Mesenchymal stem cell (in vitro differentiated cells and primary cell): Measurements from ENCODE around the gene DHRS4.

Experiments
- DNase-seq: peaks from one replicate; pipeline ENCODE4 v3.0.0-alpha.2; 2013
- H2AFZ ChIP-seq: one replicate; pipeline ENCODE4 v1.6.1; 2013; ENCODE audit warnings: low read depth, mild to moderate bottlenecking, control low read depth, inconsistent platforms, low read length, moderate library complexity
- H2AK5ac ChIP-seq: 2 replicates; pipeline ENCODE4 v1.6.1; 2013; ENCODE audit warnings: low read length, moderate library complexity, mild to moderate bottlenecking, inconsistent platforms; ENCODE audit not compliant: severe bottlenecking
- H2BK120ac ChIP-seq: one replicate; pipeline ENCODE4 v1.6.1; 2013; ENCODE audit warnings: low read depth, mild to moderate bottlenecking, inconsistent platforms, low read length, moderate library complexity
- H2BK12ac ChIP-seq, 2 experiments: one replicate each; pipeline ENCODE4 v1.6.1; 2013; ENCODE audit warnings: inconsistent platforms in 2 of 2, low read length in 2 of 2, mild to moderate bottlenecking in 2 of 2, moderate library complexity in 2 of 2, control low read depth in 1 of 2
- H2BK15ac ChIP-seq: one replicate; pipeline ENCODE4 v1.6.1; 2013; ENCODE audit warnings: mild to moderate bottlenecking, low read depth, inconsistent platforms; ENCODE audit not compliant: poor library complexity, severe bottlenecking
- H2BK5ac ChIP-seq: 2 replicates; pipeline ENCODE4 v1.6.1; 2013; ENCODE audit warnings: low read depth, mild to moderate bottlenecking, low read length, control low read depth, inconsistent platforms; ENCODE audit not compliant: poor library complexity, severe bottlenecking
- H3K14ac ChIP-seq, 2 experiments: one replicate each; pipeline ENCODE4 v1.6.1; 2013; ENCODE audit warnings: inconsistent platforms in 2 of 2, low read length in 2 of 2, control low read depth in 1 of 2, mild to moderate bottlenecking in 1 of 2, moderate library complexity in 1 of 2
- H3K18ac ChIP-seq, 2 experiments: one replicate each; pipeline ENCODE4 v1.6.1; 2013; ENCODE audit warnings: inconsistent platforms in 2 of 2, low read length in 2 of 2, control low read depth in 1 of 2, low read depth in 1 of 2, mild to moderate bottlenecking in 1 of 2
- H3K23ac ChIP-seq, 2 experiments: one replicate each; pipeline ENCODE4 v1.6.1; 2013; ENCODE audit warnings: inconsistent platforms in 2 of 2, low read length in 2 of 2, mild to moderate bottlenecking in 2 of 2, moderate library complexity in 2 of 2, control low read depth in 1 of 2
- H3K27ac ChIP-seq: 2 replicates; pipeline ENCODE4 v1.5.1; 2013; ENCODE audit warnings: mild to moderate bottlenecking, moderate library complexity, low read length, control low read depth, inconsistent platforms; ENCODE audit not compliant: poor library complexity, severe bottlenecking
- H3K27me3 ChIP-seq, 2 experiments: 2 replicates each; pipeline versions ENCODE4 v1.6.1 to v1.7.0; 2013; ENCODE audit warnings: low read length in 2 of 2, mild to moderate bottlenecking in 2 of 2, moderate library complexity in 2 of 2, control low read depth in 1 of 2, inconsistent platforms in 1 of 2; ENCODE audit not compliant: control insufficient read depth in 1 of 2, insufficient read depth in 1 of 2
- H3K36me3 ChIP-seq, 2 experiments: 2 replicates each; pipeline versions ENCODE4 v1.6.1 to v1.7.0; 2013; ENCODE audit warnings: low read length in 2 of 2, control low read depth in 1 of 2, inconsistent platforms in 1 of 2, low read depth in 1 of 2, mild to moderate bottlenecking in 1 of 2; ENCODE audit not compliant: insufficient read depth in 2 of 2, control insufficient read depth in 1 of 2
- H3K4ac ChIP-seq, 2 experiments: one replicate each; pipeline ENCODE4 v1.6.1; 2013; ENCODE audit warnings: inconsistent platforms in 2 of 2, low read length in 2 of 2, mild to moderate bottlenecking in 2 of 2, moderate library complexity in 2 of 2, control low read depth in 1 of 2, low read depth in 1 of 2
- H3K4me1 ChIP-seq: 2 replicates; pipeline ENCODE4 v1.6.1; 2013; ENCODE audit warnings: low read depth, low read length, control low read depth; ENCODE audit not compliant: control insufficient read depth, insufficient read depth
- H3K4me2 ChIP-seq: 2 replicates; pipeline ENCODE4 v1.6.1; 2013; ENCODE audit warnings: low read length, mild to moderate bottlenecking, inconsistent platforms; ENCODE audit not compliant: poor library complexity, severe bottlenecking
- H3K4me3 ChIP-seq, 2 experiments: 2 replicates each; pipeline versions ENCODE4 v1.5.1 to v1.7.0; 2013; ENCODE audit warnings: low read length in 2 of 2, mild to moderate bottlenecking in 2 of 2, control low read depth in 1 of 2, low read depth in 1 of 2; ENCODE audit not compliant: insufficient read depth in 1 of 2
- H3K79me1 ChIP-seq: replicated peaks from 2 replicates; pipeline ENCODE4 v1.6.1; 2013; ENCODE audit warnings: mild to moderate bottlenecking, control low read depth, low read length, inconsistent platforms; ENCODE audit not compliant: poor library complexity, severe bottlenecking
- H3K9ac ChIP-seq: 2 replicates; pipeline ENCODE4 v1.7.0; 2013; ENCODE audit warnings: mild to moderate bottlenecking, low read length, moderate library complexity
- H3K9me3 ChIP-seq: 2 replicates; pipeline ENCODE4 v1.7.0; 2013; ENCODE audit warnings: mild to moderate bottlenecking, low read length; ENCODE audit not compliant: control insufficient read depth
- H4K8ac ChIP-seq: one replicate; pipeline ENCODE4 v1.6.1; 2013; ENCODE audit warnings: inconsistent platforms, mild to moderate bottlenecking, low read length, moderate library complexity
- H4K91ac ChIP-seq: one replicate; pipeline ENCODE4 v1.6.1; 2013; ENCODE audit warnings: mild to moderate bottlenecking, low read length, inconsistent platforms
- WGBS: methylation state at CpG from one replicate; pipeline ENCODE4 v1.1.7; 2013; ENCODE audit warnings: mixed read lengths; 5-methylcytosine and 5-hydroxymethylcytosine counted together

DHRS4 gene

DNA sequence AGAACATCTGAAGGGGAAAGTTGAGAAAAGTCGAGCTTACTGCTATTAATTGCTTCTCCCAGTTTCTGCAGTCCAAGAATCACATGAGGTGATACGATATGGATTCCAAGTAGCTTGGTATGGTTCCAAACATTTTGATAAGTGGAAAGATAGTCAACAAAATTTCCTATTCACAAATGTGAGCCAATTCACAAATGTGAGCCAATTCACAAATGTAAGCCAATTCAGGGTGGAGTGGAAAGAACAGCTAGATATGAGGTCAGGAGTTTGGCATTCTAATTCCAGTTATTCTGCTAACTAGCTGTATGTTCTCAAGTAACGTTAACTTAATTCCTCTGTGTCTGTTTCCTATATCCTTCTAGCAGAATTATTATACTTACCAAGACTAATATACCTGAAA lies 37.6 kb upstream of the DHRS4 start:
- Histone ChIP-seq H2BK120ac (no peak overlapping the region), H2AK5ac (no peak overlapping the region), H3K14ac (no peak overlapping the region), H3K27ac (no peak overlapping the region), H3K79me1 (no peaks in the 10 kb centered on the region), H2AFZ (no peak overlapping the region), H3K9ac (peak overlapping the region; percentile 69), H3K23ac (no peak overlapping the region), H3K4ac (no peak overlapping the region), H3K9me3 (peaks cover 9% of the 10 kb centered on the region), H2BK5ac (no peak overlapping the region), H2BK15ac (no peak overlapping the region), H2BK12ac (no peak overlapping the region), H3K36me3 (no peaks in the 10 kb centered on the region), H3K4me1 (no peaks in the 10 kb centered on the region), H3K4me2 (no peak overlapping the region), H4K8ac (no peak overlapping the region), H3K27me3 (no peaks in the 10 kb centered on the region), H4K91ac (no peak overlapping the region), H3K18ac (no peak overlapping the region), H3K4me3 (peak overlapping the region in 1 of 2 experiments; percentile 47)
- no peak for DNase-seq
- WGBS: 69% methylated on average over 2 of the region's 3 CpGs

DNA sequence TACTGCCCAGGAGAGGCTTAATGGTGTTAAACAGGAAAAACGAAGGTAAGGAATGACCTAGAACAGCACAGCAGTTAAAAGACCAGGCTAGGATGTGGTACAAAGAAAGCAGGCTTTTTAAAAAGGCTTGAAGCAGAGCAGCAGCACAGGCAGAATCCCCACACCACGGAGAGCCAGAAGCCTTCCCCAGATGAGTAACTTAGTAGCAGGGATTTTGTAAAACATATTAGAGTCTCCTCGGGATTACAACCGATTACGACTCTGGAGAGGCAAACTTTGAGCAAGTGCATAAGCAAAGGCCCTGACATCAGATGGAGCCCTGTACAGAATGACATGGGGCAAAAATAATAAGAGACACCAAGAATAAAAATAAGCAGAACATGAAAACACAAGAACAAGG lies 37.1 kb upstream of the DHRS4 start:
- H3K23ac ChIP-seq: no peak overlapping the region
- H3K4me1 ChIP-seq: no peaks in the 10 kb centered on the region
- no peak overlapping the region for H2AFZ ChIP-seq
- H3K4me2 ChIP-seq: no peak overlapping the region
- no peak overlapping the region for H2BK5ac ChIP-seq
- no peak overlapping the region for H2AK5ac ChIP-seq
- no peak overlapping the region for H3K4ac ChIP-seq
- peak overlapping the region; percentile 69 for H3K9ac ChIP-seq
- peak overlapping the region in 1 of 2 experiments; percentile 47 for H3K4me3 ChIP-seq
- no peaks in the 10 kb centered on the region for H3K27me3 ChIP-seq
- H2BK120ac ChIP-seq: no peak overlapping the region
- H3K14ac ChIP-seq: no peak overlapping the region
- H3K27ac ChIP-seq: no peak overlapping the region
- H2BK15ac ChIP-seq: no peak overlapping the region
- H3K9me3 ChIP-seq: peaks cover 9% of the 10 kb centered on the region
- DNase-seq: no peak
- no peak overlapping the region for H3K18ac ChIP-seq
- no peaks in the 10 kb centered on the region for H3K36me3 ChIP-seq
- no peaks in the 10 kb centered on the region for H3K79me1 ChIP-seq
- H4K91ac ChIP-seq: no peak overlapping the region
- no peak overlapping the region for H4K8ac ChIP-seq
- 63% methylated on average over 5 of the region's 5 CpGs for WGBS
- H2BK12ac ChIP-seq: no peak overlapping the region

DNA sequence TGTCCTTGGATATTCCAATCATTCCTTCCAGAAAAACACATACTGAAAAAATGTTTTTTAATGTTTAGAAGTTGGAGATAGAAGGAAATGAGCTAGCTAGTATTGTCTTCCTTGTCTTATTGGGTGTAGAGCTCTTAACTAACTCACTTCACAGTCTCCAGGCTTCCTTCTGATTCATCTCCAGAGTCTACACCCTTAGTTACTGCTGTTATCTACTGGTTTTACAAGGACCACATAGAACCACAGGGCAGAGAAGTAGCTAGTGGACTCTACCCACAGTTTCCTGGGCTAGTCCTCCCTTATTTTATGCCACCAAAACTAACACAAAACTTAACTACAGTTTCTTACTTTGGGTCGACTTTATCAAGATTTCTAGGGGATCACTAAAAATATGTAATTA lies 31.0 kb upstream of the DHRS4 start:
- Histone ChIP-seq H3K27me3 (peaks cover 0 to 15% of the 10 kb centered on the region in 2 experiments), H2BK12ac (no peak overlapping the region), H3K4me1 (no peaks in the 10 kb centered on the region), H2BK120ac (no peak overlapping the region), H3K18ac (no peak overlapping the region), H3K4ac (no peak overlapping the region), H3K9me3 (peaks cover 9% of the 10 kb centered on the region), H2AFZ (no peak overlapping the region), H2AK5ac (no peak overlapping the region), H3K14ac (no peak overlapping the region), H3K4me2 (no peak overlapping the region), H3K79me1 (no peaks in the 10 kb centered on the region), H2BK5ac (no peak overlapping the region), H3K36me3 (no peaks in the 10 kb centered on the region), H4K91ac (no peak overlapping the region), H3K4me3 (no peak overlapping the region), H3K23ac (no peak overlapping the region), H4K8ac (no peak overlapping the region), H3K9ac (no peak overlapping the region), H2BK15ac (no peak overlapping the region), H3K27ac (no peak overlapping the region)
- no peak for DNase-seq
- WGBS: no CpG with 5 or more reads among the region's 1 CpG

DNA sequence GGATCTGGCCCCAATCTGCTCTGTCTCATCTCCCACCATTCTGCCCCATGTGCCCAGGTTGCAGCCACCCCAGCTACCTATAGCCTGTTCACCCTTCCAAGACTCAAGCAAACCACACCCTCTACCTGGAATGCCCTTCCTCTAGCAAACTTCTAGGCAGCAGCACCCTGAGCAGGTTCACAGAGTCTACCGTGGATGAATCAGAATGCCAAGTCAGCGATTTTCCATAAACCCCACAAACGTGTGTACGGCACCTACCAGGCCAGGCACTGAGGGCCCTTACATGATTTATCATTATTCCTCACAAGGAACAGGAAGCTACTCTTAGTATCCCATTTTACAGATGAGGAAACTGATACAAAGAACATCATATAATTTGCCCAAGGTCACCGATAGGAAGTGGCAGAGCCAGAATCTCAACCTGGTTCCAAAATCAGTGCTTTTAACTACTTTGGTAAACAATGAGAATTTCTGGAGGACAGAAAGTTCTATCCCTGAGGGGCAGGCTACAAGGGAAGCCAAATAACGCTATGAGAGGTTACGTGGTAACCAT lies 28.0 kb upstream of the DHRS4 start:
- H3K4me2 ChIP-seq: no peak overlapping the region

More for the DNA sequence above, 28.0 kb upstream of the DHRS4 start:
- WGBS: 87% methylated on average over 7 of the region's 7 CpGs
- Histone ChIP-seq H4K8ac (no peak overlapping the region), H3K9ac (no peak overlapping the region), H2AFZ (no peak overlapping the region), H4K91ac (no peak overlapping the region), H3K18ac (no peak overlapping the region), H3K4me1 (peaks cover under 1% of the 10 kb centered on the region), H3K36me3 (no peaks in the 10 kb centered on the region), H3K4me3 (no peak overlapping the region), H2BK12ac (no peak overlapping the region), H3K23ac (no peak overlapping the region), H2AK5ac (no peak overlapping the region), H3K9me3 (no peaks in the 10 kb centered on the region), H3K79me1 (no peaks in the 10 kb centered on the region), H3K27ac (no peak overlapping the region), H3K14ac (no peak overlapping the region), H2BK5ac (no peak overlapping the region), H2BK120ac (no peak overlapping the region), H3K4ac (no peak overlapping the region), H3K27me3 (peaks cover 0 to 15% of the 10 kb centered on the region in 2 experiments), H2BK15ac (no peak overlapping the region)
- DNase-seq: no peak
